HEK293T (cell line): ENCODE results near the gene CTDSPL.

Source experiments
- CTCF ChIA-PET: fragments of 350-600 bp; formaldehyde crosslinking; extraction: SDS; loops from one replicate; lab custom pipeline; 2021; ENCODE audit warnings: antibody characterized with exemption, inconsistent platforms; lab: Yijun Ruan, JAX
- POLR2A ChIA-PET: fragments of 350-600 bp; formaldehyde crosslinking; extraction: SDS; loops from one replicate; lab custom pipeline; 2020; ENCODE audit warnings: antibody characterized with exemption, inconsistent platforms; lab: Yijun Ruan, JAX
- DNase-seq: peaks from one replicate; pipeline ENCODE4 v3.0.0; 2012; ENCODE audit warnings: mixed read lengths; ENCODE audit errors: extremely low spot score
- ARNT ChIP-seq: fragments of 450-650 bp; IDR thresholded peaks from 2 replicates; pipeline ENCODE4 v1.6.1; 2017; ENCODE audit warnings: mild to moderate bottlenecking
- BHLHE40 ChIP-seq: fragments of 450-650 bp; IDR thresholded peaks from 2 replicates; pipeline ENCODE4 v1.6.1; 2016; ENCODE audit warnings: mild to moderate bottlenecking, moderate library complexity, borderline replicate concordance
- CTBP1 ChIP-seq: fragments of 450-650 bp; IDR thresholded peaks from 2 replicates; pipeline ENCODE4 v1.6.1; 2016; ENCODE audit warnings: borderline replicate concordance
- ELF4 ChIP-seq: fragments of 450-650 bp; IDR thresholded peaks from 2 replicates; pipeline ENCODE4 v1.6.1; 2017; ENCODE audit warnings: antibody characterized with exemption
- FOXA1 ChIP-seq: fragments of 450-650 bp; IDR thresholded peaks from 2 replicates; pipeline ENCODE4 v1.6.1; 2016; ENCODE audit warnings: mild to moderate bottlenecking
- FOXK2 ChIP-seq: fragments of 450-650 bp; IDR thresholded peaks from 2 replicates; pipeline ENCODE4 v1.6.1; 2016; ENCODE audit warnings: mild to moderate bottlenecking
- FOXM1 ChIP-seq: fragments of 450-650 bp; IDR thresholded peaks from 2 replicates; pipeline ENCODE4 v1.6.1; 2017; ENCODE audit warnings: mild to moderate bottlenecking, borderline replicate concordance
- HDGF ChIP-seq: fragments of 450-650 bp; IDR thresholded peaks from 2 replicates; pipeline ENCODE4 v1.6.1; 2017; ENCODE audit warnings: antibody characterized with exemption, borderline replicate concordance
- L3MBTL2 ChIP-seq: fragments of 450-650 bp; conservative IDR thresholded peaks from 2 replicates; pipeline ENCODE4 v1.6.1; 2016; ENCODE audit warnings: mild to moderate bottlenecking
- LEF1 ChIP-seq: fragments of 450-650 bp; IDR thresholded peaks from 2 replicates; pipeline ENCODE4 v1.6.1; 2017; ENCODE audit warnings: mild to moderate bottlenecking, borderline replicate concordance
- NFRKB ChIP-seq: fragments of 450-650 bp; IDR thresholded peaks from 2 replicates; pipeline ENCODE4 v1.6.1; 2016; ENCODE audit warnings: mild to moderate bottlenecking, moderate library complexity
- SP1 ChIP-seq: fragments of 450-650 bp; IDR thresholded peaks from 2 replicates; pipeline ENCODE4 v1.6.1; 2017
- SUZ12 ChIP-seq: fragments of 450-650 bp; IDR thresholded peaks from 2 replicates; pipeline ENCODE4 v1.6.1; 2016; ENCODE audit warnings: mild to moderate bottlenecking
- TARDBP ChIP-seq: fragments of 450-650 bp; IDR thresholded peaks from 2 replicates; pipeline ENCODE4 v1.6.1; 2016
- ZNF384 ChIP-seq: fragments of 450-650 bp; IDR thresholded peaks from 2 replicates; pipeline ENCODE4 v1.6.1; 2016
- TF ChIP-seq, protein P1 (sequence below): fragments of 450-650 bp; IDR thresholded peaks from 2 replicates; pipeline ENCODE4 v1.6.1; 2016

Gene CTDSPL

DNA sequence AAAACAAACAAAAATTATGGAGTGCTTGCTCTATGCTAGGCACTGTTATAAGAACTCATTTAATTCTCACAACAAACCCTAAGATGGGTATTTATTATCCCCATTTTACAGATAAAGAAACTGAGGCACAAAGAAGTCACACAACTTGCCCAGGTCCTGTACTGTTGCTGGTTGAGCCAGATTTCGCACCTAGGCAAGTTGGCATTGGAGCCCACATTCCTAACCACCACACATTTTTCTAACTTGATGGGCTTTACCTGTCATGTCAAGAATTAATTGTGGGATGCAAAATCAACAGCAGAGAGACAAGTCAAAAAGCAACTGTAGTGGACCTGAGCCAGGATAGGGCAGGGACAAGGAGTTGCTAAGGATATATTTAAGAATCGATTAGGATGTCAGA, 81.0 kb downstream of the CTDSPL start:
- ChIA-PET POLR2A (no interaction called here), CTCF (no interaction called here)
- DNase-seq, result no peak
- TF ChIP-seq SP1 (no peak), L3MBTL2 (no peak), LEF1 (no peak), SUZ12 (no peak)

DNA sequence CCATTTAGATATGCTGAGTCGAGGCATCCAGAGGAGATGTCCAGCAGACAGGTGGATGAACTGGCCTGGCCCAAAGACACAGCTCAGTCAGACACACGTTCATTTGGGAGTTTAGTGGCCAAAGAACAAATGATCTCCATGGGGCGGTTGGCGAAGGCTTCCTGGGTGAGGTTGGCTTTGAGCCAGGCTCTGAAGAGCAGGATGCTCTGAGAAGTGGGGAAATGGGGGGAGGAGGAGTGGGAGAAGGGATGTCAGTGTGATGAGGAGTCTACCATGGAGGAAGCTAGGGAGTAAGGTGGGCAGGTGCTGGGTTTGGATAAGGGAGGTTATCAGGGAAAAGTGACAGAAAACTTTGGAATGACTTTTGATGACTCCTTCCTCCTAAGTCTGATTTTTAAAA, 81.4 kb downstream of the CTDSPL start:
- ChIA-PET CTCF (no interaction called here), POLR2A (no interaction called here)
- DNase-seq, result no peak
- TF ChIP-seq TARDBP (no peak), LEF1 (no peak), CTBP1 (no peak), FOXA1 (no peak)

DNA sequence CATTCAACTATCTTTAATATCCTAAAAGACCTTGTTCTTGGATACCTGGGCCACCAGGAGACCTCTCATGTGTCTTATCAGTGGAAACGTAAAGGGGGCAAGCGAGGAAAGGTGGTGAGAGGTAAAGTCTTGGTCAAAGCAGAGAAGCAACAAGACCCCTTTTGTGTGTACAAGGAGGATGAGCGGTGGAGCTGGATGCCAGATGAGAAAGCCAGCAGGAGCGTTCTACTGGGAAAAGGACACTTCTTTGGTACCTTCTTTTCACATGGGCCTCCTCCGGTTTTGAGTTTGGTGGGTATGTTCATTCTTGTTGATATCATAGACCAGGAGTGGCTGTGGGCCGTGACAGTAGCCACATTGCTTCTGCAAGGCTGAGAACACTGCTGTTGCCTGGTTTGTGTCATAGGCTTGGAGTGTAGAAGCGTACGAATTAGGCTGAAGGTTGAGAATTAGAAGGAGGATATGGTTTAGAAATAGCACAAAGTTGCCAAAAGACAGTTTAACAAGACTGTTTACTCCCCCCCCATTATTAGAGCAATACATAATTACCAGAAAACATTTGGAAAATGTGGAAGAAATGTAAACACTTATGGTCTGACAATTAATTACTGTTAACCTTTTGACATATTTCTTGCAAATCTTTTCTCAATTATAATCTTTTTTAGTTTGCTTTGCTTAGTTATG, 82.1 kb downstream of the CTDSPL start:
- POLR2A ChIA-PET, result no interaction called here

DNA sequence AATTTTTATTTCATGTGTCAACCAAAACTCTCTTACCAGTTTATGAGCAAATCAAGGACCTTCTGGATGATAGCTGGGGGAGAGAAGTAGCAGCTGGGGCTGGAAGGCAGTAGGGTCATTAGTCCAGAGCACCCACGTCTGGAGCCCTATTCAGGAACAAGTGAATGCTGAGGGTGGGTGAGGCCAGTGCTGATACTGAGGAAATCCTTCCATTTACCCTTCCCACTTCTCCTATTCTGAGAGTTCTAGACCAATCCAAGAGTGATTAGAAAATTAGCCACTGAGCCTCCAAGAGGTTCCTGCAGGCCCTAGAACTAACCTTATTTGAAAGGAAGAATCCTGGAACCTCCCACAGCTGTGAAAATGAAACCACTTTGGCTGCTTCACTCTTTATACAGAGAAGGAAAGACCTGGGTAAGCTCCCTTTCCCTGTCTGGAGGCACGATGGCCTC, 82.7 kb downstream of the CTDSPL start:
- ChIA-PET POLR2A (no interaction called here), CTCF (no interaction called here)
- TF ChIP-seq NFRKB (no peak), TARDBP (no peak), SP1 (no peak), FOXK2 (no peak), FOXA1 (no peak), ZNF384 (no peak), SUZ12 (no peak), BHLHE40 (no peak), ELF4 (no peak), HDGF (no peak)
- TF ChIP-seq, protein P1, sequence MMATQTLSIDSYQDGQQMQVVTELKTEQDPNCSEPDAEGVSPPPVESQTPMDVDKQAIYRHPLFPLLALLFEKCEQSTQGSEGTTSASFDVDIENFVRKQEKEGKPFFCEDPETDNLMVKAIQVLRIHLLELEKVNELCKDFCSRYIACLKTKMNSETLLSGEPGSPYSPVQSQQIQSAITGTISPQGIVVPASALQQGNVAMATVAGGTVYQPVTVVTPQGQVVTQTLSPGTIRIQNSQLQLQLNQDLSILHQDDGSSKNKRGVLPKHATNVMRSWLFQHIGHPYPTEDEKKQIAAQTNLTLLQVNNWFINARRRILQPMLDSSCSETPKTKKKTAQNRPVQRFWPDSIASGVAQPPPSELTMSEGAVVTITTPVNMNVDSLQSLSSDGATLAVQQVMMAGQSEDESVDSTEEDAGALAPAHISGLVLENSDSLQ, result no peak
- DNase-seq, result no peak

More for the DNA sequence above, 82.1 kb downstream of the CTDSPL start:
- CTCF ChIA-PET, result no interaction called here
- DNase-seq, result no peak
- no peak for TF ChIP-seq FOXM1
- no peak for TF ChIP-seq FOXA1
- no peak for TF ChIP-seq HDGF
- no peak for TF ChIP-seq SUZ12

DNA sequence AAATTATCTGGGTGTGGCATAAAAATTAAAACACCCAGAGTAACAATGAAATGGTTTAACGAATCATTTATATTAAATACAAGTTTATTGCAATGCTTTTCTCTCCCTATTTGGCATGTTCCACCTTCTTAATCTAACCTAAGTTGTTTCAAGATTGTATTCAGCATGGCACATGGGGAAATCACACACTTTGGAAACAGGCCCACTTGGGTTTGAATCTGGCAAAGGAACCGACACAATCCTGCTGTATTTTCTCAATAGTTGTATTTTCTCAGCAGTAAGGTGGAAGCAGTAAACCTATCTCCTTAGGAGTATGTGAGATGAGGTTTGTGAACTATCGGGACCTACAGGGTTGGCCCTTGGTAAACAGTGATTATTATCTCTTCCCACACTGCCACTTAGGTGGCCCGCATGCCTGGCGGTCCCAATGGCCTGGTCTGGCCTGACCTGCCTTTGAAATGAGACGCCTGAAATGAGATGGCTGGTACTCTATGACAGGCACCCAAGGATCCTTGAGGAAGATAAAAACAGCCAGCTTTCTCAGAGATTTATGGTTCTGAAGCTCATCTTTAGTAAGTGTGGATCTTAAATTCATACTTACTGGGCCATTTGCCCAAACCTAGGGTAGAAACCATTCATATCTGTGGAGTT, 83.6 kb downstream of the CTDSPL start:
- ChIA-PET POLR2A (no interaction called here), CTCF (interaction anchor here (0.6 to 1.2 kb wide), 2 partner anchors 22 to 1086 kb away, joined by 3 to 4 read pairs; no protein-coding TSS in a partner anchor)
- no peak for DNase-seq
- no peak for TF ChIP-seq FOXK2
- no peak for TF ChIP-seq SP1
- no peak for TF ChIP-seq LEF1
- TF ChIP-seq TARDBP, result no peak
- no peak for TF ChIP-seq NFRKB
- no peak for TF ChIP-seq ARNT
- TF ChIP-seq L3MBTL2, result no peak
- TF ChIP-seq, protein P1, result no peak
- no peak for TF ChIP-seq HDGF
- no peak for TF ChIP-seq FOXM1
- TF ChIP-seq BHLHE40, result no peak
- TF ChIP-seq ELF4, result no peak
- no peak for TF ChIP-seq FOXA1
- TF ChIP-seq CTBP1, result no peak
- no peak for TF ChIP-seq SUZ12

DNA sequence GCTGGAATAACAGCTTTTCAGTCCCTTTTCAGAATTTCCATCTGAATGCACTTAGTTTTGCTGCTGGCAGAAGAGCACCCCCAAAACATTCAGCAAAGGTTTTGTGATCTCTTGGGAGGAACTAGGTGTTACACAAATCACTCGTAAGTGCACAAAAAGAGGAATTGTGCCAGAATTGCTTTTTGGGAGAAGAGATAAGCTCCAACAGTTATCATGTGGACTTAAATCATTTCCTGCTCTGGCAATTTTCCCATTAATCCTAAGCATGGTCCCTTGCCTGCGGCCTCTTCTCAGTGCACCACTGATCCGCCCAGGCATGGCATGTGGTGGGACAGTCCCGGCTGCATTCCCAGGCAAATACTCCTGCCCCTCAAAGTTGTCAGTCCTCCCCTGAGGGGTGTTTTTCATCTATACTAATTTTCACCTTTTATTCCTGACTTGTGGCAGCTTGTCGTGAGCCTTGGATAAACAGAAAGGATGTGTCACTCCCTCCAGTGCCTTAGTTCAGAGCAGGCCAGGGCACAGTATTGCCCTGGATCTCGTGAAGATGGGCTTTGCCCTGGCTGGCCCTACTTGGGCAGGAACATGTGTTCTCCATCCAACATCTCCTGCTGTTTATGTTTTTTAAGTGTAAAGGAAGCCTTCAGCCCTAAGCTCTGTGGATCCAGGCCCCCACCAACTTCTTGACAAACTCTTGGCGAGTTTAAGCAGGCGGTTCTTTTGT, 84.3 kb downstream of the CTDSPL start:
- DNase-seq, result no peak
- ChIA-PET POLR2A (no interaction called here), CTCF (interaction anchor here (0.6 to 1.2 kb wide), 2 partner anchors 22 to 1085 kb away, joined by 3 to 4 read pairs; no protein-coding TSS in a partner anchor)
- no peak for TF ChIP-seq TARDBP
- TF ChIP-seq FOXK2, result no peak
- TF ChIP-seq NFRKB, result no peak
- no peak for TF ChIP-seq SP1
- TF ChIP-seq FOXA1, result no peak
- TF ChIP-seq L3MBTL2, result no peak
- TF ChIP-seq FOXM1, result no peak
- no peak for TF ChIP-seq BHLHE40
- TF ChIP-seq ARNT, result no peak
- no peak for TF ChIP-seq ZNF384
- TF ChIP-seq SUZ12, result no peak

DNA sequence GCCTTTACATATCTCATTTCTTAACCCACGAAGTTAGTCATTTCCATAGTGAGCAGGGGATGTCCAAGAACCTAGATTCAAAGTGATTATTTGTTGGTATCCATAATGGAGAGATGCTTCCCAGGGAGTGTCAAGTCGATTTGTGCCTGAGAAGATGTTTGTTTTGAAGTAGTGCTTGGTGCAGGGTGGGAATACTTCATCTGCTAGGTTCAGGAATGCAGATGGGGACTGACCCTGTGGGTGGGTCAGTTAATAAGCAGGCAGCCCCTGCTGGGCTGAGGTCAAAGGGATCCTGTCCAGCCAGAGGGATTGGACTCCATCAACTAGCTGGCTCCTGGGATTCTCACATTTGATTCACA, 84.8 kb downstream of the CTDSPL start:
- no peak for DNase-seq
- no peak for TF ChIP-seq TARDBP
- no peak for TF ChIP-seq ARNT
- no peak for TF ChIP-seq FOXA1
- TF ChIP-seq ZNF384, result no peak
- no peak for TF ChIP-seq HDGF
- TF ChIP-seq L3MBTL2, result no peak
- TF ChIP-seq, protein P1, result no peak
- no peak for TF ChIP-seq BHLHE40
- no peak for TF ChIP-seq CTBP1
- no peak for TF ChIP-seq SP1
- CTCF ChIA-PET, result interaction anchor here (1.2 kb wide), 1 partner anchor 21 kb away, joined by 3 read pairs; no protein-coding TSS in a partner anchor
- POLR2A ChIA-PET, result no interaction called here
